NB4 (cell line): Measurements from ENCODE around the gene LSM10.

Experiments used
- DNase-seq: peaks from one replicate; pipeline ENCODE4 v3.0.0; 2010; ENCODE audit warnings: low read depth
- H3K4me3 ChIP-seq: one replicate; pipeline ENCODE4 v1.5.1; 2011; ENCODE audit warnings: mild to moderate bottlenecking, low read depth, low read length, moderate library complexity
- CTCF ChIP-seq: IDR thresholded peaks from one replicate; pipeline ENCODE4 v1.5.1; 2012; ENCODE audit warnings: low read depth, low read length
- MYC ChIP-seq: IDR thresholded peaks from 2 replicates; pipeline ENCODE4 v1.6.1; 2011; ENCODE audit warnings: low read depth, low read length
- POLR2A ChIP-seq: IDR thresholded peaks from 2 replicates; pipeline ENCODE4 v1.6.1; 2011; ENCODE audit warnings: mild to moderate bottlenecking; ENCODE audit not compliant: insufficient read length; ENCODE audit errors: extremely low read depth
- TF ChIP-seq, protein P1 (sequence below): IDR thresholded peaks from 2 replicates; pipeline ENCODE4 v1.6.1; 2011; ENCODE audit warnings: low read depth, low read length

Gene LSM10

GRCh38 chr1:36406440-36406839 lies 8.7 kb upstream of the LSM10 start:
- TF ChIP-seq, protein P1, sequence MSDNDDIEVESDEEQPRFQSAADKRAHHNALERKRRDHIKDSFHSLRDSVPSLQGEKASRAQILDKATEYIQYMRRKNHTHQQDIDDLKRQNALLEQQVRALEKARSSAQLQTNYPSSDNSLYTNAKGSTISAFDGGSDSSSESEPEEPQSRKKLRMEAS: no peak
- TF ChIP-seq CTCF (no peak), MYC (no peak), POLR2A (no peak)
- H3K4me3 ChIP-seq: no peak overlapping the region
- DNase-seq: no peak

DNA sequence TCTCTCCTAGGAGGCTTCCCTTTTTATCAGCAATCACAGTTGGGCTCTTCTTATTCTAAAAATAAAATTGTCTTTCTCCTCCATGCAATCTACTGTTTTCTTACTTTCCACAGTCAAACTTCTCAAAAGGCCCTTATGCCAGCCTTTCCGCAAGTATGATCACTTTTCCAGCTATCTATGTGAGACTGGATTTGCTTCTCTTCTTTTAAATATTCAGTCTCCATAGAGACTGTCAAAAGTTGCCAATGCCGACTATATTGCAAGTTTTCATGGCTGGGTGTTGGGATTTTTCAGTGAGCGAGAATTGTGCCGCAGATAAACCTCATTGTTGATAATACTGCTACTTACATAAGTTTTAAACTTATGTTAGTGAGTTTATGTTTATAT lies 4.8 kb upstream of the LSM10 start:
- DNase-seq: no peak
- no peak for TF ChIP-seq CTCF
- TF ChIP-seq, protein P1: no peak
- no peak for TF ChIP-seq POLR2A
- TF ChIP-seq MYC: no peak

DNA sequence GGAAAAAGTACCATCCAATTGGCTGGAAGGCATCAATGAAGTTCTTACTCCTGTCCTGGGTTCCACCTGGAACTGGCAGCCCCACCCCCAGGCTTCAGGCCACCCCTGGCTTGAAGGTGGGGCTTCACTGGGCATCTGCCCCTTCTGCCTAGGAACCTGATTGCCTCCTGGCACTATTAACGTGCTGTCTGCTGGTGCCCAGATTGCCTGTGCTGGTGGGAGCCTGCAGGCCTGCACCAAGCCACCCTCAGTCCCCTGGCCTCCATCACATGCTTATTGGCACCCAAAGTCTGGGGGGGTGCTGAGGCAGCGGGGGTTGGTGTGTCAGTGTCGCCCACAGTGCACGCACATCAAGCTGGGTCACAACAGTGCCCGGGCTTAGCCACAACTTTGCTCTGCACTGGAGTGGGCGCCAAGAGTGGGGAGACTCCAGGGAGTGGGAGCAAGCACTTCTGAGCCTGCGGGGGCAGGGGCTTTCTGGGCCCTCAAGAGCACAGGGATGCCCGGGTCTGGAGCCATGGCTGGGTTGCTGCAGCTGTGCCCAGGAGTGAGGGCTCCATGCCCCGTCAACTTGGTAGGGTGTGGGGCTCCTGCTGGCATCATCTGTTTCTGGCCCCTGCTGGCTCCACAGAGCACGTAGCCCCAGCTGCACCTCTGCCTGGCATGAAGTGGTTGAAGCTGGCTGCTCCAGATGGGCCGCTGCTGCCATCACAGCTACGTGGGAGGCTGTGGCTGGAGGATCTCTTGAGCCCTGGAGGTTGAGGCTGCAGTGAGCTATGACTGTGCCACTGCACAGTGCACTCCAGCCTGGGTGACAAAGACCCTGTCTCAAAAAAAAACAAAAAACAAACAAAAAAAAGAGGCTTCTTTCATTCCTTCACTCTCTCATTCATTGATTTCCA lies 4.1 kb upstream of the LSM10 start:
- DNase-seq: no peak
- no peak for TF ChIP-seq POLR2A
- no peak for TF ChIP-seq CTCF
- no peak for TF ChIP-seq MYC
- TF ChIP-seq, protein P1: no peak
- no peak overlapping the region for H3K4me3 ChIP-seq

More for the DNA sequence above, 4.8 kb upstream of the LSM10 start:
- no peak overlapping the region for H3K4me3 ChIP-seq

DNA sequence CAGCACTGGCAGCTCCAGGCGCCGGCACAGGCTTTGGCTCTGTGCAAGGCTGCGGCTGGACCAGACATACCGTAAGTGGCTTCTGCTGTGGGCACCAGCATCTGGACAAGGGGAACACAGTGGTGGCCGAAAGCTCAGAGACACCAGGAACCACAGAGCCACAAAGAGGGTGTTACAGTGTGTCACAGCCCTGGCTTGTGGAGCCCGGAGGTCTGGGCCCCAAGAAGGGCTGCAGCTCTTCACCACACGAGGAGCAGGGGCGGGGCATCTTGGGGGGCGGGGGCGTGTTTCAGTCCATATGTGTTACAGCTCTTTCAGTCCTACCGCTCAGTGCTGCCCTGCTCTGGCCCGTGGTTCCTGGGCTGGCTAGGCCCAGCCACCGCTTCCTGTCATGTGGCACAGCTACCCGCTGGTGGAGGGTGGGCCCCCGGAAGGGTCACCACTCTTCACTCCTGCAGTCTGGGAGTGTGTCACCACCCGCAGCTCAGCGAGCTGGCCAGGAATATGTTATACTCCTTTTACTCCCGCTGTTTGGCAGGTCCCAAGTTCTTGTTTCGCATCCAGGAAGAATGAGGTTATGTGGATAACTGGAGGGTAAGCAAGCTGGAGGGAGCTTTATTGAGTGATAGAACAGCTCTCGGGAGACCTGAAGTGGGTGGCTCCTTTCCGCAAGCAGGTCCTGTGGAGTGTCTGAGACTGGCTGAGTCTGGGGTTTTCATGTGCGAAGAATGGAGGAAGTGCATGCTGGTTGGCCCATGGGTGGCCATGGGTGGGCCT lies 3.3 kb upstream of the LSM10 start:
- H3K4me3 ChIP-seq: no peak overlapping the region
- DNase-seq: peak; percentile 60
- TF ChIP-seq CTCF: no peak
- TF ChIP-seq, protein P1: peak; percentile 7; the same call in 1 of the 2 replicates
- no peak for TF ChIP-seq MYC
- no peak for TF ChIP-seq POLR2A

DNA sequence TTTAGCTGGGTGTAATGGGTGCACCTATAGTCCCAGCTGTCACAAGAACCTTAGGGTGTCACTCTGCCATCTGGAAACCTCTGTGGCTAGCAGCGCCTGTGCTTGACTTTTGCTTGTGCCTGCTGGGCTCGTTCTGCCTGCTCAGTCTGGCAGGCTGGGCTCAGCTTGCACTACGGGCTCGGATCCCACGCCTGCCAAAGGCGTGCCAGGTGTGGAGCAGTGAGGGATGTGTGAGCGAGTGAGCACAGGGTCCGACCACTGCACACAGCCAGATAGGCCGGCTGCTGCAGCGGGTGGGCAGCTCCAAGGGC lies 2.8 kb upstream of the LSM10 start:
- no peak for DNase-seq
- no peak overlapping the region for H3K4me3 ChIP-seq
- TF ChIP-seq CTCF: no peak
- TF ChIP-seq MYC: no peak
- TF ChIP-seq POLR2A: no peak
- TF ChIP-seq, protein P1: no peak
